Natural killer cell (primary cell): ENCODE results near the gene GALNT17. TPM values are rescaled to one million over a fixed set of nuclear protein-coding genes. Genes with fewer than 3 reads are reported as not detected.

ENCODE experiments used
- ATAC-seq, 3 donors: fragments of 150-1000 bp in 2 of 3; fragments of 200-7000 bp in 1 of 3; cut with Tn5 transposase; 1 replicate in 1 of 3; 2 replicates in 2 of 3; pipeline ENCODE4 v1.10.0; 2021; ENCODE audit warnings: mild to moderate bottlenecking in 2 of 3, moderate library complexity in 2 of 3
- DNase-seq, 2 donors: peaks; one replicate each; pipeline versions ENCODE4 v3.0.0 to v3.0.0-alpha.2; 2013 to 2021; ENCODE audit warnings: mixed read lengths in 1 of 2
- H3K27ac ChIP-seq: one replicate; pipeline ENCODE4 v1.5.1; 2013; ENCODE audit warnings: mild to moderate bottlenecking, low read length
- H3K27me3 ChIP-seq: one replicate; pipeline ENCODE4 v1.6.1; 2013; ENCODE audit warnings: low read length; ENCODE audit not compliant: control insufficient read depth, insufficient read depth
- H3K36me3 ChIP-seq: one replicate; pipeline ENCODE4 v1.6.1; 2013; ENCODE audit warnings: low read length; ENCODE audit not compliant: control insufficient read depth, insufficient read depth
- H3K4me1 ChIP-seq: one replicate; pipeline ENCODE4 v1.6.1; 2013; ENCODE audit warnings: low read length; ENCODE audit not compliant: control insufficient read depth, insufficient read depth
- H3K4me3 ChIP-seq: one replicate; pipeline ENCODE4 v1.5.1; 2013; ENCODE audit warnings: low read length
- H3K9me3 ChIP-seq: one replicate; pipeline ENCODE4 v1.6.1; 2013; ENCODE audit warnings: low read length; ENCODE audit not compliant: control insufficient read depth, insufficient read depth
- H3K27ac Mint-ChIP-seq, 2 donors: one replicate each; pipeline ENCODE4 v1.8.0; 2022; ENCODE audit warnings: mild to moderate bottlenecking in 2 of 2, mixed read lengths in 2 of 2, moderate library complexity in 1 of 2
- H3K27me3 Mint-ChIP-seq, 2 donors: one replicate each; pipeline ENCODE4 v1.8.0; 2022; ENCODE audit warnings: low read depth in 2 of 2, mixed read lengths in 2 of 2
- H3K36me3 Mint-ChIP-seq: one replicate; pipeline ENCODE4 v1.8.0; 2022; ENCODE audit warnings: mixed read lengths
- H3K4me1 Mint-ChIP-seq, 2 donors: one replicate each; pipeline ENCODE4 v1.8.0; 2022; ENCODE audit warnings: mixed read lengths in 2 of 2
- H3K4me3 Mint-ChIP-seq: one replicate; pipeline ENCODE4 v1.8.0; 2022; ENCODE audit warnings: mild to moderate bottlenecking, moderate library complexity, mixed read lengths
- H3K9me3 Mint-ChIP-seq, 2 donors: one replicate each; pipeline ENCODE4 v1.8.0; 2022; ENCODE audit warnings: mixed read lengths in 2 of 2
- CTCF ChIP-seq: fragments of 200-600 bp; IDR thresholded peaks from one replicate; pipeline ENCODE4 v1.8.0; 2022; ENCODE audit warnings: antibody characterized with exemption
- WGBS: methylation state at CpG from one replicate; pipeline ENCODE4 v1.1.7; 2013; ENCODE audit warnings: missing lambda C conversion rate; ENCODE audit not compliant: insufficient coverage; 5-methylcytosine and 5-hydroxymethylcytosine counted together
- intact Hi-C: fragments of 100-400 bp; cut with micrococcal nuclease; formaldehyde crosslinking; loops from one replicate; pipeline ENCODE4 v1.14.2; 2022
- total RNA-seq, 4 donors: library from RNA; stranded (reverse); fragments of 120-200 nt in 1 of 4; gene quantifications; one replicate each; pipeline versions ENCODE4 v1.2.3 to v1.2.4, GENCODE V29; 2013 to 2022

The GALNT17 gene
- total RNA-seq, 3 donors from 2014 or later (not counting 1 experiment from before 2014, with no cell fraction given): not detected

GRCh38 chr7:71753236-71753635 is 621.3 kb downstream of the GALNT17 start:
- 90% methylated on average over 2 of the region's 2 CpGs for WGBS
- no peak for TF ChIP-seq CTCF
- H3K27me3 Mint-ChIP-seq: peaks cover 10 to 20% of the 10 kb centered on the region in 2 donors
- no peaks in the 10 kb centered on the region for H3K4me1 ChIP-seq
- H3K9me3 Mint-ChIP-seq: peaks cover 2 to 5% of the 10 kb centered on the region in 2 donors
- ATAC-seq (no peak), DNase-seq (no peak)
- H3K4me3 Mint-ChIP-seq: no peak overlapping the region
- no peak overlapping the region for H3K4me3 ChIP-seq
- no peak overlapping the region for H3K27ac ChIP-seq
- no peaks in the 10 kb centered on the region for H3K9me3 ChIP-seq
- no peaks in the 10 kb centered on the region for H3K36me3 Mint-ChIP-seq
- H3K27ac Mint-ChIP-seq: no peak overlapping the region
- H3K27me3 ChIP-seq: no peaks in the 10 kb centered on the region
- intact Hi-C loops: no loop called here
- no peaks in the 10 kb centered on the region for H3K36me3 ChIP-seq
- no peaks in the 10 kb centered on the region for H3K4me1 Mint-ChIP-seq

DNA sequence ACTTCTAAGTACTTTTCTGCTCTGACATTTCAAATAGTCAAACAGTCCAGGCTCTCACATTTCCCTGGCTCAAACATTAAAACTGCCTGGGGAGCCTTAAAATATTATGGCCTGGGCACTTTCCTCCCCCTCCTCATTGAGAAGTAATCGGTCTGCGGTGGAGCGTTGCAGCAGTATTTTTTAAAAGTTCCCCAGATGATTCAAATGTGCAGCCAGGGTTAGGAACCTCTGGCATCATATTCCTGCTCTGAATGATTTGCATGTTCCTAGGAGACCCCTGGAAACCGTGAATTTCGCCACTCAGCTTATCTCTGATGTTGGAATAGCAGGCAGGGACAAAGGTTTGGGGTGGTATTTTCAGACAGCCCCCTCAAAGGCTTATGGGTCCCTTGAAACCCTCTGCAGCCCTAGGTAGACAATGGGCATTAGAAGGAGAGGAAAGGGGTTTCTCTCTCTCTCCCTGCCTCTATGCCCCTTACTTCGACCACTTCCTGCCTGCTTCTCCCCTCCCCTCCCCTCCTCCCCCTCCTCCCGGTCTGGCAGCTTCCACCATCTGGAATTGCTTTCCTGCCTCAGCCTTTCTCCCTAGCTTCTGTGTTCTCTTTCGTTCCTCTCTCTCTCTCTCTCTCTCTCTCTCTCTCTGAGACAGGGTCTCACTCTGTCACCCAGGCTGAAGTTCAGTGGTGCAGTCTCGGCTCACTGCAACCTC is 622.2 kb downstream of the GALNT17 start:
- H3K27me3 Mint-ChIP-seq: peaks cover 10 to 15% of the 10 kb centered on the region in 2 donors
- Histone ChIP-seq H3K36me3 (no peaks in the 10 kb centered on the region), H3K27me3 (no peaks in the 10 kb centered on the region), H3K27ac (no peak overlapping the region), H3K4me1 (no peaks in the 10 kb centered on the region), H3K4me3 (no peak overlapping the region), H3K9me3 (no peaks in the 10 kb centered on the region)
- 52% methylated on average over 9 of the region's 9 CpGs for WGBS
- TF ChIP-seq CTCF: no peak
- no peaks in the 10 kb centered on the region for H3K4me1 Mint-ChIP-seq
- peaks cover 2 to 3% of the 10 kb centered on the region in 2 donors for H3K9me3 Mint-ChIP-seq
- DNase-seq: no peak
- no peak for ATAC-seq
- H3K4me3 Mint-ChIP-seq: no peak overlapping the region
- intact Hi-C loops: no loop called here
- H3K27ac Mint-ChIP-seq: no peak overlapping the region
- H3K36me3 Mint-ChIP-seq: no peaks in the 10 kb centered on the region

- H3K4me3 Mint-ChIP-seq: no peak overlapping the region
- Histone ChIP-seq H3K9me3 (no peaks in the 10 kb centered on the region), H3K27ac (no peak overlapping the region), H3K4me1 (no peaks in the 10 kb centered on the region), H3K36me3 (no peaks in the 10 kb centered on the region), H3K4me3 (no peak overlapping the region), H3K27me3 (no peaks in the 10 kb centered on the region)
- intact Hi-C loops: no loop called here
- no peak for DNase-seq
- H3K27me3 Mint-ChIP-seq: peaks cover 10 to 14% of the 10 kb centered on the region in 2 donors
- ATAC-seq: peak in 1 of 3 donors; percentile 4
- no peaks in the 10 kb centered on the region for H3K4me1 Mint-ChIP-seq
- H3K36me3 Mint-ChIP-seq: no peaks in the 10 kb centered on the region
- no peak overlapping the region for H3K27ac Mint-ChIP-seq
- WGBS: 89% methylated on average over 4 of the region's 4 CpGs
- TF ChIP-seq CTCF: no peak
- peaks cover 2% of the 10 kb centered on the region in 2 donors for H3K9me3 Mint-ChIP-seq
Observed at GRCh38 chr7:71754828-71755227, 622.9 kb downstream of the GALNT17 start.

DNA sequence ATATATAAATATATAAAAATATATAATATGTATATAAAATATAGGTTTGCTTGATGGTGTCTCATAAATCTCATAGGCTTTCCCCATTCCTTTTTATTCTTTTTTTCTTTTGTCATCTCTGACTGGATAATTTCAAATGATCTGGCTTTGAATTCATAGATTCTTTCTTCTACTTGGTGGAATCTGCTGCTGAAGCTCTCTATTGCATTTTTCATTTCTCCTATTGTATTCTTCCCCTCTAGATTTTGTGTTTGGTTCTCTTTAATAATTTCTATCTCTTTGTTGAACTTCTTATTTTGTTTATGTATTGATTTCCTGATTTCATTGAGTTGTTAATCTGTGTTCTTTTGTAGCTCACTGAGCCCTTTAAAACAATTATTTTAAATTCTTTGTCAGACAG is 629.4 kb downstream of the GALNT17 start:
- Mint-ChIP-seq H3K27ac (no peak overlapping the region), H3K4me3 (no peak overlapping the region), H3K36me3 (no peaks in the 10 kb centered on the region), H3K9me3 (peaks cover 2 to 11% of the 10 kb centered on the region in 2 donors), H3K4me1 (no peaks in the 10 kb centered on the region), H3K27me3 (no peaks in the 10 kb centered on the region)
- no peak for TF ChIP-seq CTCF
- no peaks in the 10 kb centered on the region for H3K27me3 ChIP-seq
- no peak overlapping the region for H3K4me3 ChIP-seq
- no peak for ATAC-seq
- H3K36me3 ChIP-seq: no peaks in the 10 kb centered on the region
- intact Hi-C loops: no loop called here
- H3K4me1 ChIP-seq: no peaks in the 10 kb centered on the region
- DNase-seq: no peak
- peaks cover 7% of the 10 kb centered on the region for H3K9me3 ChIP-seq
- H3K27ac ChIP-seq: no peak overlapping the region
